HCT116 (cell line): ENCODE results near the gene TREML1. TPM values are rescaled to one million over a fixed set of nuclear protein-coding genes. Genes with fewer than 3 reads are reported as not detected.
"Not testable (repeated sequence)": the region's sequence is repeated elsewhere in the genome, so short reads cannot be mapped to it uniquely, and the experiment has no call there.

ENCODE experiments used
- ATAC-seq: fragments of 200-7000 bp; cut with Tn5 transposase; 2 replicates; pipeline ENCODE4 v1.9.1; 2020; ENCODE audit warnings: mild to moderate bottlenecking, moderate library complexity
- BruUV-seq: library from RNA; stranded (reverse); fragments of 400-500 nt; replicated peaks from 2 replicates; lab custom pipeline; 2021; lab: Mats Ljungman, UMichigan
- CTCF ChIA-PET: fragments of 300-600 bp; sonication (Branson Sonifier 250); formaldehyde crosslinking; loops from one replicate; lab custom pipeline; 2021; ENCODE audit warnings: antibody characterized with exemption; lab: Charles Lee
- POLR2A ChIA-PET: fragments of 300-600, 350-600 bp; sonication (Branson Sonifier 250); formaldehyde crosslinking; loops from one replicate; lab custom pipeline; 2021; ENCODE audit warnings: antibody characterized with exemption; lab: Charles Lee
- RAD21 ChIA-PET, 2 experiments: fragments of 300-600 bp; sonication (Branson Sonifier 250); formaldehyde crosslinking; loops; one replicate each; lab custom pipeline; 2023; ENCODE audit warnings: low total read pairs in 2 of 2; ENCODE audit not compliant: uncharacterized antibody in 2 of 2, unreplicated experiment in 2 of 2, low non-redundant PET in 1 of 2; lab: Charles Lee
- DNase-seq: peaks from one replicate; pipeline ENCODE4 v3.0.0-alpha.2; 2010; ENCODE audit warnings: low read depth, low spot score
- H2AFZ ChIP-seq: fragments of 200-600 bp; shearing (Covaris generic), sonication (generic); 2 replicates; pipeline ENCODE4 v1.6.1; 2017; ENCODE audit warnings: low read depth, mixed run types, mixed read lengths, antibody characterized with exemption, low read length; ENCODE audit not compliant: poor library complexity, severe bottlenecking
- H3K27ac ChIP-seq: 2 replicates; pipeline ENCODE4 v1.5.1; 2012; ENCODE audit warnings: low read depth, low read length
- H3K27me3 ChIP-seq: fragments of 200-600 bp; sonication (generic); 2 replicates; pipeline ENCODE4 v1.6.1; 2016; ENCODE audit warnings: mixed run types, low read length, mixed read lengths; ENCODE audit not compliant: insufficient read depth
- H3K36me3 ChIP-seq, 2 experiments: fragments of 200-500 bp in 1 of 2; fragments of 200-600 bp in 1 of 2; sonication (Bioruptor generic) in 1 of 2; sonication (generic) in 1 of 2; 2 replicates each; pipeline versions ENCODE4 v1.5.1 to v1.6.1; 2014 to 2016; ENCODE audit warnings: low read length in 2 of 2, inconsistent platforms in 1 of 2, mixed read lengths in 1 of 2, mixed run types in 1 of 2; ENCODE audit not compliant: insufficient read depth in 2 of 2, control insufficient read depth in 1 of 2
- H3K4me1 ChIP-seq, 2 experiments: fragments of 200-600 bp in 1 of 2; sonication (generic) in 1 of 2; 2 replicates each; pipeline versions ENCODE4 v1.5.1 to v1.6.1; 2012 to 2017; ENCODE audit warnings: low read length in 2 of 2, inconsistent platforms in 1 of 2, mild to moderate bottlenecking in 1 of 2, mixed read lengths in 1 of 2, mixed run types in 1 of 2, moderate library complexity in 1 of 2; ENCODE audit not compliant: insufficient read depth in 2 of 2, control insufficient read depth in 1 of 2
- H3K4me2 ChIP-seq: fragments of 200-600 bp; sonication (generic); 2 replicates; pipeline ENCODE4 v1.6.1; 2017; ENCODE audit warnings: mixed run types, low read length, mixed read lengths
- H3K4me3 ChIP-seq, 2 experiments: fragments of 200-600 bp in 1 of 2; sonication (generic) in 1 of 2; replicated peaks in 1 of 2; 2 replicates each; pipeline ENCODE4 v1.5.1; 2011 to 2016; ENCODE audit warnings: low read length in 2 of 2, control low read depth in 1 of 2, low read depth in 1 of 2, mild to moderate bottlenecking in 1 of 2, mixed read lengths in 1 of 2, mixed run types in 1 of 2
- H3K79me2 ChIP-seq: fragments of 200-600 bp; sonication (generic); 2 replicates; pipeline ENCODE4 v1.6.1; 2017; ENCODE audit warnings: mild to moderate bottlenecking, mixed run types, low read length, moderate library complexity, mixed read lengths; ENCODE audit not compliant: insufficient read depth
- H3K9ac ChIP-seq: fragments of 200-600 bp; sonication (generic); 2 replicates; pipeline ENCODE4 v1.6.1; 2016; ENCODE audit warnings: low read length, mixed read lengths
- H3K9me2 ChIP-seq: fragments of 200-600 bp; sonication (generic), shearing (Covaris generic); 2 replicates; pipeline ENCODE4 v1.6.1; 2017; ENCODE audit warnings: mixed run types, mild to moderate bottlenecking, moderate library complexity; ENCODE audit not compliant: insufficient read depth
- H3K9me3 ChIP-seq, 2 experiments: fragments of 200-500 bp in 1 of 2; fragments of 200-600 bp in 1 of 2; sonication (Bioruptor generic) in 1 of 2; sonication (generic) in 1 of 2; 2 replicates each; pipeline ENCODE4 v1.6.1; 2014 to 2017; ENCODE audit warnings: low read length in 2 of 2, mixed read lengths in 2 of 2, inconsistent platforms in 1 of 2, low read depth in 1 of 2, mild to moderate bottlenecking in 1 of 2, mixed run types in 1 of 2, moderate library complexity in 1 of 2; ENCODE audit not compliant: control insufficient read depth in 1 of 2, insufficient read depth in 1 of 2
- H4K20me1 ChIP-seq: fragments of 200-600 bp; sonication (generic), shearing (Covaris generic); 2 replicates; pipeline ENCODE4 v1.6.1; 2017; ENCODE audit warnings: mixed run types, mild to moderate bottlenecking, moderate library complexity; ENCODE audit not compliant: insufficient read depth
- CBX3 ChIP-seq: IDR thresholded peaks from 2 replicates; pipeline ENCODE4 v1.6.1; 2012; ENCODE audit warnings: low read depth
- EGR1 ChIP-seq: IDR thresholded peaks from 2 replicates; pipeline ENCODE4 v1.6.1; 2012; ENCODE audit warnings: low read depth
- JUND ChIP-seq: IDR thresholded peaks from 2 replicates; pipeline ENCODE4 v1.6.1; 2012
- POLR2A ChIP-seq: IDR thresholded peaks from 2 replicates; pipeline ENCODE4 v1.7.0; 2011; ENCODE audit warnings: borderline replicate concordance; ENCODE audit not compliant: insufficient read depth, insufficient read length; ENCODE audit errors: extremely low read depth
- POLR2AphosphoS5 ChIP-seq: IDR thresholded peaks from 2 replicates; pipeline ENCODE4 v1.6.1; 2011; ENCODE audit warnings: mild to moderate bottlenecking, low read depth, low read length, moderate library complexity
- RAD21 ChIP-seq: IDR thresholded peaks from 2 replicates; pipeline ENCODE4 v1.6.1; 2012; ENCODE audit warnings: low read depth, mild to moderate bottlenecking
- SRF ChIP-seq: IDR thresholded peaks from 2 replicates; pipeline ENCODE4 v1.6.1; 2012; ENCODE audit warnings: low read depth
- YY1 ChIP-seq: IDR thresholded peaks from 2 replicates; pipeline ENCODE4 v1.6.1; 2011; ENCODE audit warnings: low read length, low read depth, moderate library complexity, mild to moderate bottlenecking; ENCODE audit not compliant: insufficient replicate concordance; ENCODE audit errors: extremely low read depth
- ZFX ChIP-seq: fragments of 450-650 bp; IDR thresholded peaks from 2 replicates; pipeline ENCODE4 v1.6.1; 2017
- intact Hi-C: fragments of 100-400 bp; cut with micrococcal nuclease; formaldehyde crosslinking; loops from 2 replicates; pipeline ENCODE4 v1.10.0; 2022
- total RNA-seq: library from RNA; stranded (reverse); gene quantifications from one replicate; pipeline ENCODE4 v1.2.1, GENCODE V29; 2021; ENCODE audit not compliant: unreplicated experiment
- TF ChIP-seq, protein P1 (sequence below), 3 experiments: fragments of 200-600 bp in 1 of 3; sonication (generic) in 1 of 3; IDR thresholded peaks in 2 of 3; conservative IDR thresholded peaks in 1 of 3; 2 replicates each; pipeline ENCODE4 v1.5.1; 2012 to 2017; ENCODE audit warnings: low read depth in 2 of 3, low read length in 2 of 3, antibody characterized with exemption in 1 of 3, borderline replicate concordance in 1 of 3, control low read depth in 1 of 3, mild to moderate bottlenecking in 1 of 3, mixed read lengths in 1 of 3, mixed run types in 1 of 3, moderate library complexity in 1 of 3; ENCODE audit not compliant: insufficient read depth in 1 of 3

The TREML1 gene
- total RNA-seq, 1 experiment from 2014 or later, result not detected

- H3K9ac ChIP-seq, result no peak overlapping the region
- CTCF ChIA-PET, result interaction anchor here (2.3 kb wide), 1 partner anchor 8 kb away, joined by 14 read pairs; no protein-coding TSS in a partner anchor
- H3K4me1 ChIP-seq, result no peaks in the 10 kb centered on the region
- no peak overlapping the region for H3K4me2 ChIP-seq
- POLR2A ChIA-PET, result no interaction called here
- peaks cover 3 to 8% of the 10 kb centered on the region in 2 experiments; a peak in 2 of 4 replicates for H3K9me3 ChIP-seq
- BruUV-seq, result no TSS peak
- DNase-seq (no peak), ATAC-seq (no peak; the same call in 1 of the 2 replicates)
- no peak overlapping the region for H3K4me3 ChIP-seq
- no peak overlapping the region for H2AFZ ChIP-seq
- H3K27ac ChIP-seq, result no peak overlapping the region
- H4K20me1 ChIP-seq, result no peaks in the 10 kb centered on the region
- H3K9me2 ChIP-seq, result no peaks in the 10 kb centered on the region
- no peaks in the 10 kb centered on the region for H3K36me3 ChIP-seq
- TF ChIP-seq, protein P1, sequence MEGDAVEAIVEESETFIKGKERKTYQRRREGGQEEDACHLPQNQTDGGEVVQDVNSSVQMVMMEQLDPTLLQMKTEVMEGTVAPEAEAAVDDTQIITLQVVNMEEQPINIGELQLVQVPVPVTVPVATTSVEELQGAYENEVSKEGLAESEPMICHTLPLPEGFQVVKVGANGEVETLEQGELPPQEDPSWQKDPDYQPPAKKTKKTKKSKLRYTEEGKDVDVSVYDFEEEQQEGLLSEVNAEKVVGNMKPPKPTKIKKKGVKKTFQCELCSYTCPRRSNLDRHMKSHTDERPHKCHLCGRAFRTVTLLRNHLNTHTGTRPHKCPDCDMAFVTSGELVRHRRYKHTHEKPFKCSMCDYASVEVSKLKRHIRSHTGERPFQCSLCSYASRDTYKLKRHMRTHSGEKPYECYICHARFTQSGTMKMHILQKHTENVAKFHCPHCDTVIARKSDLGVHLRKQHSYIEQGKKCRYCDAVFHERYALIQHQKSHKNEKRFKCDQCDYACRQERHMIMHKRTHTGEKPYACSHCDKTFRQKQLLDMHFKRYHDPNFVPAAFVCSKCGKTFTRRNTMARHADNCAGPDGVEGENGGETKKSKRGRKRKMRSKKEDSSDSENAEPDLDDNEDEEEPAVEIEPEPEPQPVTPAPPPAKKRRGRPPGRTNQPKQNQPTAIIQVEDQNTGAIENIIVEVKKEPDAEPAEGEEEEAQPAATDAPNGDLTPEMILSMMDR (IDR thresholded peaks at IDR 0.05 in 2 of 3, conservative IDR thresholded peaks at IDR 0.05 in 1 of 3; ENCODE audit: borderline replicate concordance in 1 of 3, insufficient read depth in 1 of 3, low read depth in 2 of 3, low read length in 2 of 3), result peak in 1 of 3 experiments; percentile 16; a peak in 1 of 6 replicates
- no peak for TF ChIP-seq EGR1
- RAD21 ChIA-PET, result no interaction called here
- intact Hi-C loops, result no loop called here
- peaks cover 19% of the 10 kb centered on the region for H3K27me3 ChIP-seq
- no peaks in the 10 kb centered on the region for H3K79me2 ChIP-seq
Measured at GRCh38 chr6:41190791-41191190, 36.6 kb upstream of the TREML1 start.

GRCh38 chr6:41189967-41190366, 35.8 kb upstream of the TREML1 start:
- no peaks in the 10 kb centered on the region for H3K4me1 ChIP-seq
- peaks cover 11% of the 10 kb centered on the region for H3K27me3 ChIP-seq
- ChIA-PET RAD21 (no interaction called here), POLR2A (no interaction called here), CTCF (interaction anchor here (2.3 kb wide), 1 partner anchor 7 kb away, joined by 14 read pairs; no protein-coding TSS in a partner anchor)
- no peaks in the 10 kb centered on the region for H3K9me2 ChIP-seq
- no peaks in the 10 kb centered on the region for H3K36me3 ChIP-seq
- no TSS peak for BruUV-seq
- intact Hi-C loops, result no loop called here
- no peak overlapping the region for H3K9ac ChIP-seq
- H3K27ac ChIP-seq, result no peak overlapping the region
- H3K9me3 ChIP-seq, result peaks cover 3 to 8% of the 10 kb centered on the region in 2 experiments; a peak in 2 of 4 replicates
- ATAC-seq (no peak), DNase-seq (no peak)
- no peaks in the 10 kb centered on the region for H3K79me2 ChIP-seq
- H2AFZ ChIP-seq, result no peak overlapping the region
- H3K4me2 ChIP-seq, result no peak overlapping the region
- no peak for TF ChIP-seq CBX3
- TF ChIP-seq POLR2AphosphoS5, result no peak
- no peak for TF ChIP-seq POLR2A
- TF ChIP-seq JUND, result no peak
- no peak for TF ChIP-seq RAD21
- TF ChIP-seq YY1, result no peak
- no peak for TF ChIP-seq ZFX
- no peak for TF ChIP-seq SRF
- H3K4me3 ChIP-seq, result no peak overlapping the region
- no peaks in the 10 kb centered on the region for H4K20me1 ChIP-seq

- H3K9ac ChIP-seq, CTCF ChIA-PET, H3K79me2 ChIP-seq, H2AFZ ChIP-seq, H4K20me1 ChIP-seq, POLR2A ChIA-PET, H3K36me3 ChIP-seq, DNase-seq, H3K27me3 ChIP-seq, H3K4me3 ChIP-seq, intact Hi-C loops, H3K27ac ChIP-seq, H3K9me2 ChIP-seq, RAD21 ChIA-PET, H3K4me1 ChIP-seq, ATAC-seq, BruUV-seq, H3K4me2 ChIP-seq, H3K9me3 ChIP-seq: not testable (repeated sequence)
Measured at GRCh38 chr6:41189046-41189445, 34.9 kb upstream of the TREML1 start.
